ENCODE data around the gene LYAR.

DNA sequence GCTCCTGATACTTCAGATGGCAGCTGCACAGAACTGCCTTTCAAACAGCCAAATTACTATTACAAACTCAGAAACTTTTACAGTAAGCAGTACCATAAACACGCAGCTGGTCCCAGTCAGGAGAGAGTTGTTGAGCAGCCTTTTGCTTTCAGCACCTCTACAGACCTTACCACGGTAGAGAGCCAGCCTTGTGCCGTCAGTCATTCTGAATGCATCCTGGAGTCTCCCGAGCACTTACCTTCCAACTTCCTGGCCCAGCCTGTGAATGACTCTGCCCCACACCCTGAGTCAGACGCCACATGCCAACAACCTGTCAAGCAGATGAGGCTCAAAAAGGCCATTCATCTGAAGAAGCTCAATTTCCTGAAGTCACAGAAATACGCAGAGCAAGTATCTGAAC, 12.5 kb upstream of the LYAR start:
- TF ChIP-seq, protein P1, sequence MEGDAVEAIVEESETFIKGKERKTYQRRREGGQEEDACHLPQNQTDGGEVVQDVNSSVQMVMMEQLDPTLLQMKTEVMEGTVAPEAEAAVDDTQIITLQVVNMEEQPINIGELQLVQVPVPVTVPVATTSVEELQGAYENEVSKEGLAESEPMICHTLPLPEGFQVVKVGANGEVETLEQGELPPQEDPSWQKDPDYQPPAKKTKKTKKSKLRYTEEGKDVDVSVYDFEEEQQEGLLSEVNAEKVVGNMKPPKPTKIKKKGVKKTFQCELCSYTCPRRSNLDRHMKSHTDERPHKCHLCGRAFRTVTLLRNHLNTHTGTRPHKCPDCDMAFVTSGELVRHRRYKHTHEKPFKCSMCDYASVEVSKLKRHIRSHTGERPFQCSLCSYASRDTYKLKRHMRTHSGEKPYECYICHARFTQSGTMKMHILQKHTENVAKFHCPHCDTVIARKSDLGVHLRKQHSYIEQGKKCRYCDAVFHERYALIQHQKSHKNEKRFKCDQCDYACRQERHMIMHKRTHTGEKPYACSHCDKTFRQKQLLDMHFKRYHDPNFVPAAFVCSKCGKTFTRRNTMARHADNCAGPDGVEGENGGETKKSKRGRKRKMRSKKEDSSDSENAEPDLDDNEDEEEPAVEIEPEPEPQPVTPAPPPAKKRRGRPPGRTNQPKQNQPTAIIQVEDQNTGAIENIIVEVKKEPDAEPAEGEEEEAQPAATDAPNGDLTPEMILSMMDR (conservative IDR thresholded peaks at IDR 0.05), result no peak
- no peak for TF ChIP-seq EZH2 (IDR thresholded peaks at IDR 0.05; ENCODE audit: low read depth)
